ENCODE measurements around the gene PEX14. TPM values are rescaled to one million over a fixed set of nuclear protein-coding genes. Genes with fewer than 3 reads are reported as not detected.

PEX14 gene
- total RNA-seq, 1 donor from 2014 or later, result 27.0 TPM

GRCh38 chr1:10629816-10630571 lies 155.2 kb downstream of the PEX14 start:
- intact Hi-C loops (cut with micrococcal nuclease), result no loop called here

GRCh38 chr1:10630661-10631120 lies 155.9 kb downstream of the PEX14 start:
- intact Hi-C loops (cut with micrococcal nuclease), result no loop called here

GRCh38 chr1:10631121-10631810 lies 156.5 kb downstream of the PEX14 start:
- intact Hi-C loops (cut with micrococcal nuclease), result no loop called here

- intact Hi-C loops (cut with micrococcal nuclease), result no loop called here
Measured at GRCh38 chr1:10631811-10632593, 157.3 kb downstream of the PEX14 start.

GRCh38 chr1:10632691-10633090 lies 157.9 kb downstream of the PEX14 start:
- intact Hi-C loops (cut with micrococcal nuclease), result no loop called here

- intact Hi-C loops (cut with micrococcal nuclease), result no loop called here
Measured at GRCh38 chr1:10633416-10633815, 158.7 kb downstream of the PEX14 start.

GRCh38 chr1:10634075-10634427 lies 159.3 kb downstream of the PEX14 start:
- intact Hi-C loops (cut with micrococcal nuclease), result no loop called here

GRCh38 chr1:10634428-10635084 lies 159.8 kb downstream of the PEX14 start:
- intact Hi-C loops (cut with micrococcal nuclease), result loop anchor here (5.0 kb wide), 1 partner anchor 127 kb away; no protein-coding TSS in a partner anchor

GRCh38 chr1:10635085-10635896 lies 160.5 kb downstream of the PEX14 start:
- intact Hi-C loops (cut with micrococcal nuclease), result loop anchor here (5.0 kb wide), 1 partner anchor 128 kb away; no protein-coding TSS in a partner anchor

GRCh38 chr1:10635992-10636391 lies 161.2 kb downstream of the PEX14 start:
- intact Hi-C loops (cut with micrococcal nuclease), result loop anchor here (5.0 kb wide), 1 partner anchor 129 kb away; no protein-coding TSS in a partner anchor

GRCh38 chr1:10637400-10637799 lies 162.7 kb downstream of the PEX14 start:
- intact Hi-C loops (cut with micrococcal nuclease), result loop anchor here (5.0 kb wide), 1 partner anchor 130 kb away; no protein-coding TSS in a partner anchor

- intact Hi-C loops (cut with micrococcal nuclease), result loop anchor here (5.0 kb wide), 1 partner anchor 131 kb away; no protein-coding TSS in a partner anchor
Measured at GRCh38 chr1:10637834-10638558, 163.2 kb downstream of the PEX14 start.

- intact Hi-C loops (cut with micrococcal nuclease), result loop anchor here (5.0 kb wide), 1 partner anchor 131 kb away; no protein-coding TSS in a partner anchor
Measured at GRCh38 chr1:10638559-10639005, 163.8 kb downstream of the PEX14 start.

- intact Hi-C loops (cut with micrococcal nuclease), result loop anchor here (5.0 kb wide), 1 partner anchor 132 kb away; no protein-coding TSS in a partner anchor
Measured at GRCh38 chr1:10639011-10639774, 164.4 kb downstream of the PEX14 start.

GRCh38 chr1:10639775-10640578 lies 165.2 kb downstream of the PEX14 start:
- intact Hi-C loops (cut with micrococcal nuclease), result loop anchor here (5.0 kb wide), 1 partner anchor 133 kb away; no protein-coding TSS in a partner anchor

- intact Hi-C loops (cut with micrococcal nuclease), result no loop called here
Measured at GRCh38 chr1:10640843-10641553, 166.2 kb downstream of the PEX14 start.

- intact Hi-C loops (cut with micrococcal nuclease), result no loop called here
Measured at GRCh38 chr1:10641976-10642375, 167.2 kb downstream of the PEX14 start.

All from T-helper 1 cell treated with Interleukin-12 subunit alpha and Interleukin-12 subunit beta and Interleukin-4 antibody, amounts not matched to agents 30 ng/mL and 1 ng/mL, for 36 hours (primary cell).